K562 (cell line): Measurements from ENCODE around the gene PRICKLE2. TPM values are rescaled to one million over a fixed set of nuclear protein-coding genes. Genes with fewer than 3 reads are reported as not detected.

ENCODE experiments used
- ATAC-seq: fragments of 200-7000 bp; cut with Tn5 transposase; 3 replicates; pipeline ENCODE4 v1.9.1; 2020; ENCODE audit warnings: moderate library complexity
- BruUV-seq: library from RNA; stranded (reverse); fragments of 400-500 nt; replicated peaks from 2 replicates; lab custom pipeline; 2021; lab: Mats Ljungman, UMichigan
- CTCF ChIA-PET: fragments of 300-600 bp; formaldehyde crosslinking; extraction: SDS; loops from one replicate; lab custom pipeline; 2021; ENCODE audit warnings: low intra/inter-chr PET ratio; lab: Yijun Ruan, JAX
- POLR2A ChIA-PET: fragments of 300-600, 350-650 bp; sonication (Branson Sonifier 250); formaldehyde crosslinking; extraction: SDS; loops from one replicate; lab custom pipeline; 2021; ENCODE audit warnings: antibody characterized with exemption, inconsistent platforms; lab: Yijun Ruan, JAX
- DNase-seq, 4 experiments: peaks; one replicate each; pipeline versions ENCODE4 v3.0.0 to v3.0.0-alpha.2; 2011 to 2018; ENCODE audit warnings: low spot score in 3 of 4, mixed read lengths in 3 of 4; ENCODE audit errors: extremely low read depth in 1 of 4
- FAIRE-seq: peaks from 2 replicates; lab custom pipeline; 2011; peaks lifted over from hg19 to GRCh38; lab: Jason Lieb, UNC
- H2AFZ ChIP-seq: 2 replicates; pipeline ENCODE4 v1.6.0; 2011; ENCODE audit warnings: low read depth, low read length, control low read depth, inconsistent platforms
- H3K27ac ChIP-seq: fragments of 200-600 bp; 3 replicates; pipeline ENCODE4 v1.8.0; 2011; ENCODE audit warnings: low read depth, mild to moderate bottlenecking, control low read depth, inconsistent platforms, low read length, moderate library complexity, mixed read lengths; ENCODE audit errors: extremely low read depth
- H3K27me3 ChIP-seq, 2 experiments: fragments of 300-600 bp in 1 of 2; 2 replicates in 1 of 2; 3 replicates in 1 of 2; pipeline versions ENCODE4 v1.6.0 to v1.8.0; 2011; ENCODE audit warnings: inconsistent platforms in 2 of 2, low read length in 2 of 2, mild to moderate bottlenecking in 1 of 2, mixed read lengths in 1 of 2, moderate library complexity in 1 of 2; ENCODE audit not compliant: control insufficient read depth in 2 of 2, insufficient read depth in 2 of 2
- H3K36me3 ChIP-seq: fragments of 300-600 bp; 3 replicates; pipeline ENCODE4 v1.8.0; 2011; ENCODE audit warnings: mild to moderate bottlenecking, low read length, inconsistent platforms; ENCODE audit not compliant: control insufficient read depth, insufficient read depth
- H3K4me1 ChIP-seq, 2 experiments: fragments of 200-600 bp in 1 of 2; replicated peaks in 1 of 2; 2 replicates in 1 of 2; 3 replicates in 1 of 2; pipeline versions ENCODE4 v1.5.1 to v1.8.0; 2011; ENCODE audit warnings: inconsistent platforms in 2 of 2, low read length in 2 of 2, mild to moderate bottlenecking in 1 of 2, mixed read lengths in 1 of 2, moderate library complexity in 1 of 2; ENCODE audit not compliant: control insufficient read depth in 2 of 2, insufficient read depth in 2 of 2
- H3K4me2 ChIP-seq: 2 replicates; pipeline ENCODE4 v1.6.1; 2011; ENCODE audit warnings: low read length, control low read depth, inconsistent platforms, mixed read lengths; ENCODE audit not compliant: insufficient read depth
- H3K4me3 ChIP-seq: fragments of 200-600 bp; sonication (generic), shearing (Covaris generic); 2 replicates; pipeline ENCODE4 v1.5.1; 2016; ENCODE audit warnings: control low read depth, inconsistent platforms
- H3K79me2 ChIP-seq: fragments of 200-600 bp; 3 replicates; pipeline ENCODE4 v1.8.0; 2011; ENCODE audit warnings: low read length, inconsistent platforms; ENCODE audit not compliant: control insufficient read depth, insufficient read depth
- H3K9ac ChIP-seq, 2 experiments: 2 replicates each; pipeline versions ENCODE4 v1.6.0 to v1.6.1; 2011; ENCODE audit warnings: low read depth in 2 of 2, low read length in 2 of 2, control low read depth in 1 of 2, inconsistent platforms in 1 of 2, mild to moderate bottlenecking in 1 of 2, mixed read lengths in 1 of 2; ENCODE audit not compliant: insufficient read depth in 1 of 2
- H3K9me1 ChIP-seq: one replicate; pipeline ENCODE4 v1.6.0; 2011; ENCODE audit warnings: inconsistent platforms, mild to moderate bottlenecking, low read length, moderate library complexity; ENCODE audit not compliant: control insufficient read depth, insufficient read depth
- H3K9me3 ChIP-seq: replicated peaks from 2 replicates; pipeline ENCODE4 v1.5.1; 2011; ENCODE audit warnings: low read depth, low read length, inconsistent platforms; ENCODE audit not compliant: control insufficient read depth, insufficient read depth
- H4K20me1 ChIP-seq: replicated peaks from 2 replicates; pipeline ENCODE4 v1.6.1; 2011; ENCODE audit warnings: low read length, inconsistent platforms, mixed read lengths; ENCODE audit not compliant: control insufficient read depth, insufficient read depth
- BRD4 ChIP-seq: fragments of 200-600 bp; sonication (generic); IDR thresholded peaks from 2 replicates; pipeline ENCODE4 v1.6.1; 2017; ENCODE audit warnings: inconsistent platforms
- BRF1 ChIP-seq: IDR thresholded peaks from 3 replicates; pipeline ENCODE4 v1.6.1; 2011; ENCODE audit warnings: borderline replicate concordance, mild to moderate bottlenecking; ENCODE audit not compliant: insufficient read length; ENCODE audit errors: extremely low read depth
- CBX8 ChIP-seq: fragments of 200-600 bp; sonication (generic); IDR thresholded peaks from 2 replicates; pipeline ENCODE4 v1.6.1; 2012; ENCODE audit warnings: borderline replicate concordance, mixed run types, low read depth, mild to moderate bottlenecking, moderate library complexity, mixed read lengths, low read length, control low read depth, inconsistent platforms; ENCODE audit not compliant: poor library complexity, severe bottlenecking; ENCODE audit errors: extremely low read depth
- FOXA3 ChIP-seq, 2 experiments: fragments of 450-650 bp in 1 of 2; sonication (generic) in 1 of 2; formaldehyde crosslinking; IDR thresholded peaks in 1 of 2; conservative IDR thresholded peaks in 1 of 2; 2 replicates each; pipeline versions ENCODE4 v1.4.0 to v1.8.0; 2020 to 2022; ENCODE audit warnings: mild to moderate bottlenecking in 2 of 2, missing genetic modification reagents in 1 of 2
- KDM5B ChIP-seq: fragments of 200-600 bp; sonication (generic); IDR thresholded peaks from 2 replicates; pipeline ENCODE4 v1.6.1; 2012; ENCODE audit warnings: low read depth, mild to moderate bottlenecking, moderate library complexity, low read length, control low read depth, inconsistent platforms; ENCODE audit not compliant: insufficient replicate concordance
- MTA3 ChIP-seq: fragments of 450-650 bp; formaldehyde crosslinking; IDR thresholded peaks from 2 replicates; pipeline ENCODE4 v1.6.1; 2017; ENCODE audit warnings: mild to moderate bottlenecking, borderline replicate concordance
- NR2C2 ChIP-seq, 2 experiments: fragments of 200-800 bp in 1 of 2; sonication (Bioruptor generic) in 1 of 2; sonication (generic) in 1 of 2; formaldehyde crosslinking in 1 of 2; IDR thresholded peaks; 2 replicates each; pipeline versions ENCODE4 v1.6.1 to v1.8.0; 2016 to 2022; ENCODE audit warnings: mild to moderate bottlenecking in 1 of 2, missing compliant biosample characterization in 1 of 2, missing genetic modification characterization in 1 of 2, missing genetic modification reagents in 1 of 2
- SLC30A9 ChIP-seq: fragments of 250-450 bp; sonication (Bioruptor Pico); IDR thresholded peaks from 2 replicates; pipeline ENCODE4 v1.8.0; 2022; ENCODE audit warnings: mild to moderate bottlenecking, moderate library complexity
- SP2 ChIP-seq: IDR thresholded peaks from 2 replicates; pipeline ENCODE4 v1.6.1; 2011; ENCODE audit warnings: mild to moderate bottlenecking, low read depth, low read length, moderate library complexity; ENCODE audit not compliant: poor library complexity, severe bottlenecking; ENCODE audit errors: extremely low read depth
- ZFP36 ChIP-seq: fragments of 150-350 bp; IDR thresholded peaks from 2 replicates; pipeline ENCODE4 v1.6.1; 2018; ENCODE audit warnings: low read length, low read depth; ENCODE audit not compliant: partially characterized antibody
- ZNF184 ChIP-seq: sonication (generic); formaldehyde crosslinking; IDR thresholded peaks from 2 replicates; pipeline ENCODE4 v1.5.0; 2020; ENCODE audit warnings: missing genetic modification reagents
- ZNF384 ChIP-seq: IDR thresholded peaks from 2 replicates; pipeline ENCODE4 v1.6.1; 2012; ENCODE audit warnings: low read depth, low read length, improper control_type of control experiment
- WGBS: fragments of 100-300 bp; shearing (Covaris generic); methylation state at CpG from one replicate; pipeline ENCODE4 v1.1.6; 2016; ENCODE audit warnings: low coverage, mixed read lengths; ENCODE audit not compliant: insufficient coverage; ENCODE audit errors: missing lambda C conversion rate; 5-methylcytosine and 5-hydroxymethylcytosine counted together
- in situ Hi-C: fragments of 300-500 bp; cut with MboI; formaldehyde crosslinking; loops from 4 replicates; pipeline ENCODE4 v1.15.0; 2018; ENCODE audit warnings: inconsistent platforms, mixed read lengths
- intact Hi-C: fragments of 100-400 bp; cut with micrococcal nuclease; formaldehyde crosslinking; loops from 2 replicates; pipeline ENCODE4 v1.14.2; 2022
- polyA plus RNA-seq, 8 experiments: library from polyadenylated mRNA; depleted of rRNA in 4 of 8; stranded (reverse) in 5 of 8; unstranded in 3 of 8; fragments of >200 nt; fragmentation: Nextera tagmentation in 2 of 8; fragmentation: Illumina TruSeq in 1 of 8; extraction: Ambion mirVana in 2 of 8; extraction: Trizol in 1 of 8; gene quantifications; 2 replicates each; pipeline versions ENCODE4 v1.2.1 to v1.2.3, GENCODE V29; 2011 to 2014; ENCODE audit warnings: inconsistent platforms in 1 of 8, missing spikeins in 1 of 8
- total RNA-seq, 7 experiments: library from RNA; depleted of rRNA in 6 of 7; stranded (reverse); fragments of >200 nt in 6 of 7; fragmentation: Illumina TruSeq in 2 of 7; extraction: Trizol in 2 of 7; gene quantifications; 2 replicates each; pipeline versions ENCODE4 v1.2.1 to v1.2.3, GENCODE V29; 2011 to 2021; ENCODE audit warnings: low replicate concordance in 1 of 7
- TF ChIP-seq, protein P1 (sequence below), 2 experiments: fragments of 450-650 bp in 1 of 2; sonication (generic) in 1 of 2; formaldehyde crosslinking; conservative IDR thresholded peaks; 2 replicates each; pipeline versions ENCODE4 v1.4.0 to v1.8.1; 2020 to 2022; ENCODE audit warnings: mild to moderate bottlenecking in 1 of 2, missing genetic modification reagents in 1 of 2
- TF ChIP-seq, protein P2 (sequence below): fragments of 250-450 bp; sonication (Bioruptor Pico); IDR thresholded peaks from 2 replicates; pipeline ENCODE4 v1.4.0; 2020

The PRICKLE2 gene
- total and polyA plus RNA-seq, 9 of the 15 experiments (the other 6 are each of a cell fraction or from before 2014, with no cell fraction given), result 0.07 to 0.09 TPM; not detected in 7

- no TSS peak for BruUV-seq
- Histone ChIP-seq H3K4me2 (no peak overlapping the region), H3K79me2 (no peaks in the 10 kb centered on the region), H3K9me3 (no peaks in the 10 kb centered on the region), H3K36me3 (no peaks in the 10 kb centered on the region), H3K4me3 (no peak overlapping the region), H2AFZ (no peak overlapping the region), H3K4me1 (no peaks in the 10 kb centered on the region), H3K9me1 (no peaks in the 10 kb centered on the region), H4K20me1 (no peaks in the 10 kb centered on the region), H3K27ac (no peak overlapping the region), H3K27me3 (no peaks in the 10 kb centered on the region), H3K9ac (no peak overlapping the region)
- DNase-seq, result no peak
- in situ Hi-C loops (no loop called here), intact Hi-C loops (no loop called here)
- FAIRE-seq, result no peak
- no peak for ATAC-seq
- CTCF ChIA-PET, result interaction anchor here (0.8 to 1.1 kb wide), 2 partner anchors 136 to 137 kb away, joined by 3 to 4 read pairs; no protein-coding TSS in a partner anchor
- POLR2A ChIA-PET, result no interaction called here
- WGBS, result 0% methylated on average over 1 of the region's 1 CpG
- no peak for TF ChIP-seq CBX8
- TF ChIP-seq SP2, result no peak
- no peak for TF ChIP-seq SLC30A9 (CRISPR knock-in tag)
- TF ChIP-seq ZNF384, result no peak
- TF ChIP-seq BRD4, result no peak
- TF ChIP-seq FOXA3 (CRISPR knock-in tag; conservative IDR thresholded peaks at IDR 0.05 in 1 of 2, IDR thresholded peaks at IDR 0.05 in 1 of 2), result no peak
- no peak for TF ChIP-seq BRF1
- no peak for TF ChIP-seq KDM5B
- TF ChIP-seq, protein P1, sequence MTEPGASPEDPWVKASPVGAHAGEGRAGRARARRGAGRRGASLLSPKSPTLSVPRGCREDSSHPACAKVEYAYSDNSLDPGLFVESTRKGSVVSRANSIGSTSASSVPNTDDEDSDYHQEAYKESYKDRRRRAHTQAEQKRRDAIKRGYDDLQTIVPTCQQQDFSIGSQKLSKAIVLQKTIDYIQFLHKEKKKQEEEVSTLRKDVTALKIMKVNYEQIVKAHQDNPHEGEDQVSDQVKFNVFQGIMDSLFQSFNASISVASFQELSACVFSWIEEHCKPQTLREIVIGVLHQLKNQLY (CRISPR knock-in tag; conservative IDR thresholded peaks at IDR 0.05), result no peak
- no peak for TF ChIP-seq NR2C2 (CRISPR knock-in tag; IDR thresholded peaks at IDR 0.05)
- no peak for TF ChIP-seq NR2C2 (tag; IDR thresholded peaks at IDR 0.05)
- TF ChIP-seq, protein P2, sequence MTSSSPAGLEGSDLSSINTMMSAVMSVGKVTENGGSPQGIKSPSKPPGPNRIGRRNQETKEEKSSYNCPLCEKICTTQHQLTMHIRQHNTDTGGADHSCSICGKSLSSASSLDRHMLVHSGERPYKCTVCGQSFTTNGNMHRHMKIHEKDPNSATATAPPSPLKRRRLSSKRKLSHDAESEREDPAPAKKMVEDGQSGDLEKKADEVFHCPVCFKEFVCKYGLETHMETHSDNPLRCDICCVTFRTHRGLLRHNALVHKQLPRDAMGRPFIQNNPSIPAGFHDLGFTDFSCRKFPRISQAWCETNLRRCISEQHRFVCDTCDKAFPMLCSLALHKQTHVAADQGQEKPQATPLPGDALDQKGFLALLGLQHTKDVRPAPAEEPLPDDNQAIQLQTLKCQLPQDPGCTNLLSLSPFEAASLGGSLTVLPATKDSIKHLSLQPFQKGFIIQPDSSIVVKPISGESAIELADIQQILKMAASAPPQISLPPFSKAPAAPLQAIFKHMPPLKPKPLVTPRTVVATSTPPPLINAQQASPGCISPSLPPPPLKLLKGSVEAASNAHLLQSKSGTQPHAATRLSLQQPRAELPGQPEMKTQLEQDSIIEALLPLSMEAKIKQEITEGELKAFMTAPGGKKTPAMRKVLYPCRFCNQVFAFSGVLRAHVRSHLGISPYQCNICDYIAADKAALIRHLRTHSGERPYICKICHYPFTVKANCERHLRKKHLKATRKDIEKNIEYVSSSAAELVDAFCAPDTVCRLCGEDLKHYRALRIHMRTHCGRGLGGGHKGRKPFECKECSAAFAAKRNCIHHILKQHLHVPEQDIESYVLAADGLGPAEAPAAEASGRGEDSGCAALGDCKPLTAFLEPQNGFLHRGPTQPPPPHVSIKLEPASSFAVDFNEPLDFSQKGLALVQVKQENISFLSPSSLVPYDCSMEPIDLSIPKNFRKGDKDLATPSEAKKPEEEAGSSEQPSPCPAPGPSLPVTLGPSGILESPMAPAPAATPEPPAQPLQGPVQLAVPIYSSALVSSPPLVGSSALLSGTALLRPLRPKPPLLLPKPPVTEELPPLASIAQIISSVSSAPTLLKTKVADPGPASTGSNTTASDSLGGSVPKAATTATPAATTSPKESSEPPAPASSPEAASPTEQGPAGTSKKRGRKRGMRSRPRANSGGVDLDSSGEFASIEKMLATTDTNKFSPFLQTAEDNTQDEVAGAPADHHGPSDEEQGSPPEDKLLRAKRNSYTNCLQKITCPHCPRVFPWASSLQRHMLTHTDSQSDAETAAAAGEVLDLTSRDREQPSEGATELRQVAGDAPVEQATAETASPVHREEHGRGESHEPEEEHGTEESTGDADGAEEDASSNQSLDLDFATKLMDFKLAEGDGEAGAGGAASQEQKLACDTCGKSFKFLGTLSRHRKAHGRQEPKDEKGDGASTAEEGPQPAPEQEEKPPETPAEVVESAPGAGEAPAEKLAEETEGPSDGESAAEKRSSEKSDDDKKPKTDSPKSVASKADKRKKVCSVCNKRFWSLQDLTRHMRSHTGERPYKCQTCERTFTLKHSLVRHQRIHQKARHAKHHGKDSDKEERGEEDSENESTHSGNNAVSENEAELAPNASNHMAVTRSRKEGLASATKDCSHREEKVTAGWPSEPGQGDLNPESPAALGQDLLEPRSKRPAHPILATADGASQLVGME (CRISPR knock-in tag), result no peak
- no peak for TF ChIP-seq ZFP36
- no peak for TF ChIP-seq MTA3
- no peak for TF ChIP-seq ZNF184 (CRISPR knock-in tag)
Observed at GRCh38 chr3:64167868-64168267, 57.4 kb downstream of the PRICKLE2 start.
